Kidney (tissue), 14 donors: ENCODE results near the gene PRUNE2. TPM values are rescaled to one million over a fixed set of nuclear protein-coding genes. Genes with fewer than 3 reads are reported as not detected.

Source experiments
- DNase-seq, 5 donors: peaks; one replicate each; pipeline ENCODE4 v3.0.0-alpha.2; 2013 to 2020
- FAIRE-seq: peaks from 2 replicates; lab custom pipeline; 2012; peaks lifted over from hg19 to GRCh38; lab: Jason Lieb, UNC
- H3K27ac ChIP-seq, 2 donors: one replicate each; pipeline ENCODE4 v1.7.0; 2013; ENCODE audit warnings: low read depth in 2 of 2, low read length in 2 of 2, inconsistent platforms in 1 of 2
- H3K27me3 ChIP-seq: one replicate; pipeline ENCODE4 v1.7.1; 2013; ENCODE audit warnings: low read length, inconsistent platforms; ENCODE audit not compliant: control insufficient read depth, insufficient read depth
- H3K36me3 ChIP-seq, 3 donors: one replicate each; pipeline versions ENCODE4 v1.7.0 to v1.7.1; 2013; ENCODE audit warnings: low read length in 3 of 3, control low read depth in 1 of 3, inconsistent platforms in 1 of 3; ENCODE audit not compliant: insufficient read depth in 3 of 3, control insufficient read depth in 2 of 3
- H3K4me1 ChIP-seq, 3 donors: one replicate each; pipeline versions ENCODE4 v1.7.0 to v1.7.1; 2013; ENCODE audit warnings: low read length in 3 of 3, inconsistent platforms in 1 of 3, low read depth in 1 of 3; ENCODE audit not compliant: control insufficient read depth in 2 of 3, insufficient read depth in 2 of 3
- H3K4me3 ChIP-seq, 3 donors: one replicate each; pipeline versions ENCODE4 v1.7.0 to v1.8.1; 2013; ENCODE audit warnings: low read length in 3 of 3, control low read depth in 1 of 3, inconsistent platforms in 1 of 3
- H3K9ac ChIP-seq, 3 donors: one replicate each; pipeline versions ENCODE4 v1.7.0 to v1.7.1; 2013; ENCODE audit warnings: low read length in 3 of 3, control low read depth in 1 of 3, inconsistent platforms in 1 of 3
- H3K9me3 ChIP-seq, 3 donors: one replicate each; pipeline versions ENCODE4 v1.7.0 to v1.7.1; 2013; ENCODE audit warnings: low read length in 3 of 3, control low read depth in 1 of 3, inconsistent platforms in 1 of 3; ENCODE audit not compliant: control insufficient read depth in 2 of 3, insufficient read depth in 1 of 3
- intact Hi-C: fragments of 100-400 bp; cut with DNase I; formaldehyde crosslinking; loops from one replicate; pipeline ENCODE4 v1.11.1; 2022
- polyA plus RNA-seq: library from polyadenylated mRNA; stranded (reverse); fragments of 350-450 nt; fragmentation: Illumina TruSeq; extraction: RNeasy Lipid Tissue Mini Kit (QIAGEN cat#74804); gene quantifications from one replicate; pipeline ENCODE4 v1.2.3, GENCODE V29; 2014; ENCODE audit warnings: low read depth, low replicate concordance; ENCODE audit not compliant: insufficient read depth
- total RNA-seq: library from RNA; stranded (reverse); fragmentation: NEBNext Ultra II Directional; extraction: Animal tissue kit (Norgen Biotek cat#: 25700); gene quantifications from one replicate; pipeline ENCODE4 v1.2.1, GENCODE V29; 2021
- TF ChIP-seq, protein P1 (sequence below): IDR thresholded peaks from 3 replicates; pipeline ENCODE4 v1.5.1; 2012; ENCODE audit warnings: mild to moderate bottlenecking, moderate library complexity, borderline replicate concordance; ENCODE audit not compliant: insufficient read depth; ENCODE audit errors: extremely low read depth
- donor health status: control.
- donor health status: control.
- donor health status: control.
- donor health status: control.
- donor health status: control.
- donor health status: DM: yes; HTN: yes; CAD: no.
- donor health status: Normal renal cell carcinoma (clear cell type).

The PRUNE2 gene
- total and polyA plus RNA-seq, 2 donors from 2014 or later: 12.6 to 65.1 TPM

DNA sequence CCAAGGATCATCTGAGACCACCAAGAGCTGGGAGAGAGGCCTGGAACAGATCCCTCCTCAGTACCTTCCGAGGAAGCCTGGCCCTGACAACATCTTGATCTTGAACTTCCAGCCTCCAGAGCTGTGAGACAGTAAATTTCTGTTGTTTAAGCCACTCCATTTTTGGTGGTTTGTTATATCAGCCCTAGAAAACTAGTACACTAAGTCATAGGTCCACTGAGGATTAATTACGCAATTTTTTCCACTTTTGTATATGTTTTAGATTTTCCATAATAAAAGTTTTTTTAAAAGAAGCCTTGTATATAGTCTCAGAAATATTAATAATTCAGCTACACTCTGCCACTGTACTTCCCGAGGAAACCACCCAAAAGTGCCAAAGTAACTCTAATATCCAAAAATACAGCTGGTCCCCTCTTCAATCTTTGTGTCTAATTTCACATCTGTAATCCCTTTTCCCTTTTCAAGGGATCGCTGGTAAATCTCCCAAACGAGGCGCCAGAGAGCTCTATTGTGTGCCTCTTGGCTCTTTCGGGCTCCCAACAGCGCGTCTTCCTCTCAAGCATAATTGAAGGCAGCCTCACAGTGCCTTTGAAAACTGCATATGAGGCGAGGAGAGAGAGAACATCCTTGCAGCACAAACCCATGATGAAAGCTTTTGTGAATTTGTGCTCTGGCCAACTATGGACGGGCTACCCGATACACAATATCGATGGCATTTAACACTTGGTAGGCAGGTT, 32.7 kb downstream of the PRUNE2 start:
- H3K27ac ChIP-seq: no peak overlapping the region
- no peak for FAIRE-seq
- no peaks in the 10 kb centered on the region for H3K36me3 ChIP-seq
- peak in 1 of 5 donors; percentile 8 for DNase-seq
- H3K9me3 ChIP-seq: no peaks in the 10 kb centered on the region
- H3K4me1 ChIP-seq: no peaks in the 10 kb centered on the region
- intact Hi-C loops: no loop called here
- peaks cover 2% of the 10 kb centered on the region for H3K27me3 ChIP-seq
- H3K9ac ChIP-seq: no peak overlapping the region
- TF ChIP-seq, protein P1, sequence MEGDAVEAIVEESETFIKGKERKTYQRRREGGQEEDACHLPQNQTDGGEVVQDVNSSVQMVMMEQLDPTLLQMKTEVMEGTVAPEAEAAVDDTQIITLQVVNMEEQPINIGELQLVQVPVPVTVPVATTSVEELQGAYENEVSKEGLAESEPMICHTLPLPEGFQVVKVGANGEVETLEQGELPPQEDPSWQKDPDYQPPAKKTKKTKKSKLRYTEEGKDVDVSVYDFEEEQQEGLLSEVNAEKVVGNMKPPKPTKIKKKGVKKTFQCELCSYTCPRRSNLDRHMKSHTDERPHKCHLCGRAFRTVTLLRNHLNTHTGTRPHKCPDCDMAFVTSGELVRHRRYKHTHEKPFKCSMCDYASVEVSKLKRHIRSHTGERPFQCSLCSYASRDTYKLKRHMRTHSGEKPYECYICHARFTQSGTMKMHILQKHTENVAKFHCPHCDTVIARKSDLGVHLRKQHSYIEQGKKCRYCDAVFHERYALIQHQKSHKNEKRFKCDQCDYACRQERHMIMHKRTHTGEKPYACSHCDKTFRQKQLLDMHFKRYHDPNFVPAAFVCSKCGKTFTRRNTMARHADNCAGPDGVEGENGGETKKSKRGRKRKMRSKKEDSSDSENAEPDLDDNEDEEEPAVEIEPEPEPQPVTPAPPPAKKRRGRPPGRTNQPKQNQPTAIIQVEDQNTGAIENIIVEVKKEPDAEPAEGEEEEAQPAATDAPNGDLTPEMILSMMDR: no peak
- H3K4me3 ChIP-seq: no peak overlapping the region

DNA sequence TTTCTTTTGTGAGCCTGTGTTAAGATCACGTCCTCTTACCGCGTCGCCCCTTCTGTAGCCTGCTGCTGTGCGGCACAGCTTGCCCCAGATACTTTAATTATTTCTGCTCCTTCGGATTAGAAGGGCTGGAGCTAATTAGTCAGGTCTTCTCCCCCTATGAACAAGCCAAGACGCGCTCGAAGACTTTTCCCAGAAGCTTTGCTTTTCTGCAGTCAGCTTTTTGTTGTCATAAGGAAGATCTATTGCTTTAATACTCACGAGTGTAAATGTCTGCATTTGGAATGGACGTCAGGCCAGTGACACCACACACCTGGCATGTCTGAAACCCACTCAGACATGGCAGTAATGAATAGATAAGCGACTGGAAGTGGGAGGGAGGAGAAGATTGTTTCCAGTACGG, 37.0 kb downstream of the PRUNE2 start:
- H3K9ac ChIP-seq: no peak overlapping the region
- no peak overlapping the region for H3K27ac ChIP-seq
- H3K4me3 ChIP-seq: peak overlapping the region in 1 of 3 donors; percentile 17
- peak in 4 of 5 donors; percentile 51 to 70 (median 62) for DNase-seq
- no peaks in the 10 kb centered on the region for H3K4me1 ChIP-seq
- no peaks in the 10 kb centered on the region for H3K9me3 ChIP-seq
- H3K36me3 ChIP-seq: no peaks in the 10 kb centered on the region
- no peak for FAIRE-seq
- TF ChIP-seq, protein P1: no peak
- intact Hi-C loops: no loop called here
- H3K27me3 ChIP-seq: peaks cover 2% of the 10 kb centered on the region

DNA sequence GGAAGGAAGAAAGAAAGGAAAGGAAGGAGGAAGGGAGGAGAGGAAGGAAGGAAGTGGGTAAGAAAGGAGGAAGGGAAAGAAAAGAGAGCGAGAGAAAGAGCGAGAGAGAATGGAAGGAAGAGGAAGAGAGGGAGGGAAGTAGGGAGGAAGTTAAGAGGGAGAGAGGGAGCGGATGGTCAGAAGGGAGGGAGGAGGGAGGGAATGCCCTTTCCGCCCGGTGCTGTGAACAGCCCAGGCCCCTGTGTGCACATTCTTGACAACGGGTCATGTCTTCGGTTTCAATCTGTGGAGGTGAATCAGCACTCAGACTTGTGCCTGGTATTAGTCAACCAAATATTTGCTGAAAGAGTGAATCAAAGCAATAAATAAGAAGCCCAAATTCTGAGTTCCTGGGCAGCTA, 39.2 kb downstream of the PRUNE2 start:
- no peaks in the 10 kb centered on the region for H3K4me1 ChIP-seq
- FAIRE-seq: no peak
- no peaks in the 10 kb centered on the region for H3K9me3 ChIP-seq
- no peaks in the 10 kb centered on the region for H3K36me3 ChIP-seq
- DNase-seq: peak in 2 of 5 donors; percentile 12 to 18
- H3K9ac ChIP-seq: no peak overlapping the region
- H3K27ac ChIP-seq: no peak overlapping the region
- H3K27me3 ChIP-seq: peaks cover 2% of the 10 kb centered on the region
- H3K4me3 ChIP-seq: no peak overlapping the region
- TF ChIP-seq, protein P1: no peak
- intact Hi-C loops: no loop called here
